Neural progenitor cell (in vitro differentiated cells): ENCODE results near the gene KRT222. TPM values are rescaled to one million over a fixed set of nuclear protein-coding genes. Genes with fewer than 3 reads are reported as not detected.

Experiments used
- DNase-seq: peaks from one replicate; pipeline ENCODE4 v3.0.0-alpha.2; 2016; ENCODE audit warnings: low spot score
- H2AFZ ChIP-seq: fragments of 200-600 bp; sonication (generic); replicated peaks from 2 replicates; pipeline ENCODE4 v1.6.1; 2016; ENCODE audit warnings: antibody characterized with exemption
- H3F3A ChIP-seq: fragments of 200-600 bp; sonication (generic); 2 replicates; pipeline ENCODE4 v1.6.1; 2016; ENCODE audit warnings: antibody characterized with exemption, low read depth
- H3K27ac ChIP-seq: fragments of 200-600 bp; sonication (generic); 2 replicates; pipeline ENCODE4 v1.5.1; 2016; ENCODE audit warnings: mild to moderate bottlenecking
- H3K27me3 ChIP-seq: fragments of 200-600 bp; sonication (generic); 2 replicates; pipeline ENCODE4 v1.6.1; 2016; ENCODE audit warnings: mild to moderate bottlenecking, moderate library complexity
- H3K36me3 ChIP-seq: fragments of 200-600 bp; sonication (generic); 2 replicates; pipeline ENCODE4 v1.5.1; 2016
- H3K4me1 ChIP-seq: fragments of 200-600 bp; sonication (generic); 2 replicates; pipeline ENCODE4 v1.6.1; 2016; ENCODE audit warnings: mixed run types
- H3K4me2 ChIP-seq: fragments of 200-600 bp; sonication (generic); 2 replicates; pipeline ENCODE4 v1.6.1; 2016
- H3K4me3 ChIP-seq: fragments of 200-600 bp; sonication (generic); 2 replicates; pipeline ENCODE4 v1.5.1; 2016
- H3K79me2 ChIP-seq: fragments of 200-600 bp; sonication (generic); 2 replicates; pipeline ENCODE4 v1.6.1; 2016; ENCODE audit warnings: low read depth
- H3K9ac ChIP-seq: fragments of 200-600 bp; sonication (generic); 2 replicates; pipeline ENCODE4 v1.6.1; 2016
- H3K9me3 ChIP-seq: fragments of 200-600 bp; sonication (generic); 2 replicates; pipeline ENCODE4 v1.5.1; 2016; ENCODE audit warnings: low read depth
- H4K20me1 ChIP-seq: fragments of 200-600 bp; sonication (generic); 2 replicates; pipeline ENCODE4 v1.6.1; 2016; ENCODE audit warnings: low read depth
- H3K27ac Mint-ChIP-seq: 3 replicates; pipeline ENCODE4 v1.8.0; 2021; ENCODE audit warnings: mixed read lengths
- H3K27me3 Mint-ChIP-seq: 2 replicates; pipeline ENCODE4 v1.8.0; 2022; ENCODE audit warnings: low read depth, mild to moderate bottlenecking, inconsistent platforms, moderate library complexity, mixed read lengths; ENCODE audit not compliant: insufficient read depth
- H3K36me3 Mint-ChIP-seq: 3 replicates; pipeline ENCODE4 v1.8.0; 2021; ENCODE audit warnings: mixed read lengths
- H3K4me1 Mint-ChIP-seq: 3 replicates; pipeline ENCODE4 v1.8.0; 2021; ENCODE audit warnings: mixed read lengths
- H3K4me3 Mint-ChIP-seq: 3 replicates; pipeline ENCODE4 v1.8.0; 2021; ENCODE audit warnings: mild to moderate bottlenecking, moderate library complexity, mixed read lengths
- H3K9me3 Mint-ChIP-seq: 3 replicates; pipeline ENCODE4 v1.8.0; 2020; ENCODE audit warnings: mixed read lengths
- EZH2 ChIP-seq: fragments of 200-600 bp; sonication (generic); IDR thresholded peaks from 2 replicates; pipeline ENCODE4 v1.6.1; 2017; ENCODE audit warnings: antibody characterized with exemption, mild to moderate bottlenecking, moderate library complexity
- EZH2phosphoT487 ChIP-seq: fragments of 200-600 bp; sonication (generic); IDR thresholded peaks from 2 replicates; pipeline ENCODE4 v1.6.1; 2017; ENCODE audit warnings: antibody characterized with exemption
- total RNA-seq: library from RNA; depleted of rRNA; stranded (reverse); fragments of >200 nt; gene quantifications from 2 replicates; pipeline ENCODE4 v1.2.3, GENCODE V29; 2015; ENCODE audit warnings: low replicate concordance
- TF ChIP-seq, protein P1 (sequence below): fragments of 200-600 bp; sonication (generic); IDR thresholded peaks from 2 replicates; pipeline ENCODE4 v1.5.1; 2017; ENCODE audit warnings: antibody characterized with exemption, mild to moderate bottlenecking

Gene KRT222
- total RNA-seq, 1 donor from 2014 or later: 0.39 TPM

DNA sequence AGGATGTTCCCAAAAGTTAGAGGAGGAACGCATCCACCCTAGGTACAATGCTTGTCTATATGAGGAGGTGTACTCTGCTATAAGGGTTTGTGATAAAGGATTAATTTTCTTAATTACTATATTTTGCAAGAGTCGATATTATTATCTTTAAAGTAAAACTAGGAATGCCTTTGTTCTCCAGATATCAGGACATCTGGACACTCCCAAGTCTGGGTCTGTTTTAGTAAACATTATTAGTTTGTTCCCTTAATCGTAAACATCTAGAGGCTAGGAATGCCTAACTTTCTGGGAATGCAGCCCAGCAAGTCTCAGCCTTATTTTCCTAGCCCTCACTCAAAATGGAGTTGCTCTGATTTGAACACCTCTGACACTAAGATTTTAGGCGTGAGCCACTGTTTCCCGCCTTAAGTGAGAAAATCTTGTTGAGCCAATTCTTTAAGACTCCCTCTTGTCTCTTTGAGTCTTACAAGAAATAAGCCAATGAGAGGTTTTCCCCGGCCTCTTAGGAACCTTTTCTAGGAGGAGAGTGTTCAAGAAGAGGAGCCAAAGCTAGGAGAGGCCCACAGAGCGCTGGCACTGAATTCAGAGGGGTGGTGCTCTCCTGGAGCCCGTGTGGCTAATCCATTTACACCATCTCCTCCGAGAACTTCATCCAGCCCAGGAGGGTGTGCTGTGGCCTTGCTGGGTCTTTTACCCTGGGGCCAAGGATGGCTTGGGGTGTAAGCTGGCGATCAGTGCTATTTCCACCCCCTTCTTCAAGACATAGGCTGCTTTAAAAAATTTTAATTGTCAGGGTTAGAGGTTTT, 58.2 kb downstream of the KRT222 start:
- no peak overlapping the region for H3K27ac Mint-ChIP-seq
- no peak for DNase-seq
- Histone ChIP-seq H3K4me1 (no peaks in the 10 kb centered on the region), H3K27ac (no peak overlapping the region), H4K20me1 (no peaks in the 10 kb centered on the region), H3K36me3 (no peaks in the 10 kb centered on the region), H3K4me2 (no peak overlapping the region), H3K9me3 (no peaks in the 10 kb centered on the region), H3F3A (no peaks in the 10 kb centered on the region), H3K9ac (no peak overlapping the region), H2AFZ (peak overlapping the region; percentile 58), H3K4me3 (no peak overlapping the region), H3K79me2 (no peaks in the 10 kb centered on the region), H3K27me3 (no peaks in the 10 kb centered on the region)
- H3K27me3 Mint-ChIP-seq: peaks cover 4% of the 10 kb centered on the region
- H3K9me3 Mint-ChIP-seq: no peaks in the 10 kb centered on the region
- TF ChIP-seq EZH2 (no peak), EZH2phosphoT487 (no peak)
- no peak overlapping the region for H3K4me3 Mint-ChIP-seq
- no peaks in the 10 kb centered on the region for H3K36me3 Mint-ChIP-seq
- H3K4me1 Mint-ChIP-seq: no peaks in the 10 kb centered on the region

DNA sequence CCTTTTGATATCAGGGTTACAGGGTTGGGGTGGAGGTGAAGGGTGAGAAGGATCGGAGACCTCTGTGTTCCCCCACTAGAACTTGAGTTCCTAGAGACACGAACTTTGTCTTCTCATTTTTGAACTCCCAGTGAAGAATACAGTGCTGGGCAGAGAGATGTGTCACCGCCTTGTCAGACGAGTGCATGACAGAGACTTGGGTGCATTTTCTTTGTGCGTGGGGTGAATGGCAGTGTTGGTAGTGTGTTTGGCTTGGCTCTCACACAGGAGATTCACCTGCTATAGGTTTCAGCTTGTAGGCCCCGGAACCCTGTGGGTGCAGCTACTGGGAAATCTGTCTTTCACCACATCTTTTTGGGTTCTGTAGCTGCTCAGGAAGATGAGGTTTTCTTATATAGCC, 59.7 kb downstream of the KRT222 start:
- DNase-seq: no peak
- TF ChIP-seq EZH2 (no peak), EZH2phosphoT487 (no peak)
- TF ChIP-seq, protein P1, sequence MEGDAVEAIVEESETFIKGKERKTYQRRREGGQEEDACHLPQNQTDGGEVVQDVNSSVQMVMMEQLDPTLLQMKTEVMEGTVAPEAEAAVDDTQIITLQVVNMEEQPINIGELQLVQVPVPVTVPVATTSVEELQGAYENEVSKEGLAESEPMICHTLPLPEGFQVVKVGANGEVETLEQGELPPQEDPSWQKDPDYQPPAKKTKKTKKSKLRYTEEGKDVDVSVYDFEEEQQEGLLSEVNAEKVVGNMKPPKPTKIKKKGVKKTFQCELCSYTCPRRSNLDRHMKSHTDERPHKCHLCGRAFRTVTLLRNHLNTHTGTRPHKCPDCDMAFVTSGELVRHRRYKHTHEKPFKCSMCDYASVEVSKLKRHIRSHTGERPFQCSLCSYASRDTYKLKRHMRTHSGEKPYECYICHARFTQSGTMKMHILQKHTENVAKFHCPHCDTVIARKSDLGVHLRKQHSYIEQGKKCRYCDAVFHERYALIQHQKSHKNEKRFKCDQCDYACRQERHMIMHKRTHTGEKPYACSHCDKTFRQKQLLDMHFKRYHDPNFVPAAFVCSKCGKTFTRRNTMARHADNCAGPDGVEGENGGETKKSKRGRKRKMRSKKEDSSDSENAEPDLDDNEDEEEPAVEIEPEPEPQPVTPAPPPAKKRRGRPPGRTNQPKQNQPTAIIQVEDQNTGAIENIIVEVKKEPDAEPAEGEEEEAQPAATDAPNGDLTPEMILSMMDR: no peak
- no peaks in the 10 kb centered on the region for H3K27me3 ChIP-seq
- H3K27ac ChIP-seq: no peak overlapping the region
- no peak overlapping the region for H3K4me3 ChIP-seq
- no peak overlapping the region for H2AFZ ChIP-seq
- H4K20me1 ChIP-seq: no peaks in the 10 kb centered on the region
- H3F3A ChIP-seq: no peaks in the 10 kb centered on the region
- Mint-ChIP-seq H3K36me3 (no peaks in the 10 kb centered on the region), H3K4me1 (no peaks in the 10 kb centered on the region), H3K27ac (no peak overlapping the region), H3K4me3 (no peak overlapping the region), H3K27me3 (peaks cover 4% of the 10 kb centered on the region), H3K9me3 (no peaks in the 10 kb centered on the region)
- no peaks in the 10 kb centered on the region for H3K9me3 ChIP-seq
- no peak overlapping the region for H3K9ac ChIP-seq
- H3K79me2 ChIP-seq: no peaks in the 10 kb centered on the region
- no peak overlapping the region for H3K4me2 ChIP-seq
- H3K4me1 ChIP-seq: no peaks in the 10 kb centered on the region
- H3K36me3 ChIP-seq: no peaks in the 10 kb centered on the region

Other genes starting within 250 kb of the KRT222 start
- gene TOP2A, start 247.3 kb downstream of the KRT222 start, total RNA-seq: 566 and 968 TPM in 2 replicates
- 14.4 and 20.3 TPM in 2 replicates for gene IGFBP4, start 221.7 kb downstream of the KRT222 start, total RNA-seq
- gene TNS4, start 163.6 kb downstream of the KRT222 start, total RNA-seq: not detected in 2 replicates
- 0.37 TPM in 1 of 2 replicates, not detected in the other for gene CCR7, start 99.7 kb downstream of the KRT222 start, total RNA-seq
- gene SMARCE1, start 17.4 kb downstream of the KRT222 start, total RNA-seq: 179 and 237 TPM in 2 replicates
- not detected in 2 replicates for gene KRT24, start 38.6 kb upstream of the KRT222 start, total RNA-seq
- gene KRT25, start 90.2 kb upstream of the KRT222 start, total RNA-seq: not detected in 2 replicates
- gene KRT26, start 107.0 kb upstream of the KRT222 start, total RNA-seq: not detected in 2 replicates
- not detected in 2 replicates for gene KRT27, start 117.4 kb upstream of the KRT222 start, total RNA-seq
- gene KRT28, start 134.8 kb upstream of the KRT222 start, total RNA-seq: not detected in 2 replicates
- gene KRT10, start 157.4 kb upstream of the KRT222 start, total RNA-seq: 7.5 and 19.3 TPM in 2 replicates
- not detected in 2 replicates for gene KRT12, start 202.0 kb upstream of the KRT222 start, total RNA-seq
- not detected in 2 replicates for gene KRT20, start 220.1 kb upstream of the KRT222 start, total RNA-seq